CD14-positive monocyte (primary cell): ENCODE data around the gene CEP55. TPM values are rescaled to one million over a fixed set of nuclear protein-coding genes. Genes with fewer than 3 reads are reported as not detected.
A peak's percentile ranks its signal among the peaks of the same experiment; 100 is the strongest.

ENCODE experiments used
- DNase-seq, 3 donors: peaks; one replicate each; pipeline ENCODE4 v3.0.0-alpha.2; 2011 to 2022
- H2AFZ ChIP-seq: 2 replicates; pipeline ENCODE4 v1.6.0; 2012; ENCODE audit warnings: mild to moderate bottlenecking, low read depth, low read length, inconsistent platforms; ENCODE audit not compliant: insufficient read depth, poor library complexity, severe bottlenecking
- H3K27ac ChIP-seq, 2 donors: 1 replicate in 1 of 2; 2 replicates in 1 of 2; pipeline ENCODE4 v1.5.1; 2012 to 2013; ENCODE audit warnings: low read length in 2 of 2, control low read depth in 1 of 2, inconsistent platforms in 1 of 2, low read depth in 1 of 2, mild to moderate bottlenecking in 1 of 2
- H3K27me3 ChIP-seq, 2 donors: one replicate each; pipeline versions ENCODE4 v1.6.0 to v1.6.1; 2011 to 2013; ENCODE audit warnings: low read length in 2 of 2; ENCODE audit not compliant: control insufficient read depth in 2 of 2, insufficient read depth in 2 of 2
- H3K36me3 ChIP-seq, 2 donors: replicated peaks in 1 of 2; 1 replicate in 1 of 2; 2 replicates in 1 of 2; pipeline versions ENCODE4 v1.5.1 to v1.6.1; 2012 to 2013; ENCODE audit warnings: low read length in 2 of 2, control low read depth in 1 of 2, inconsistent platforms in 1 of 2, mild to moderate bottlenecking in 1 of 2; ENCODE audit not compliant: insufficient read depth in 2 of 2, control insufficient read depth in 1 of 2
- H3K4me1 ChIP-seq, 2 donors: 1 replicate in 1 of 2; 2 replicates in 1 of 2; pipeline versions ENCODE4 v1.5.1 to v1.6.1; 2012 to 2013; ENCODE audit warnings: low read length in 2 of 2, control low read depth in 1 of 2, inconsistent platforms in 1 of 2, mild to moderate bottlenecking in 1 of 2, moderate library complexity in 1 of 2; ENCODE audit not compliant: insufficient read depth in 2 of 2, control insufficient read depth in 1 of 2
- H3K4me2 ChIP-seq: replicated peaks from 2 replicates; pipeline ENCODE3; 2012; ENCODE audit warnings: low read length, moderate library complexity, mild to moderate bottlenecking; ENCODE audit not compliant: poor library complexity, severe bottlenecking; ENCODE audit errors: extremely low read depth
- H3K4me3 ChIP-seq, 3 experiments: fragments of 200-600 bp in 1 of 3; sonication (generic) in 1 of 3; replicated peaks in 1 of 3; 1 replicate in 2 of 3; 2 replicates in 1 of 3; pipeline ENCODE4 v1.5.1; 2011 to 2013; ENCODE audit warnings: low read length in 3 of 3, mild to moderate bottlenecking in 3 of 3, control low read depth in 2 of 3, low read depth in 2 of 3, inconsistent platforms in 1 of 3, moderate library complexity in 1 of 3
- H3K79me2 ChIP-seq: 2 replicates; pipeline ENCODE4 v1.6.0; 2012; ENCODE audit warnings: mild to moderate bottlenecking, control low read depth, inconsistent platforms, low read length, moderate library complexity; ENCODE audit not compliant: insufficient read depth
- H3K9ac ChIP-seq: 2 replicates; pipeline ENCODE4 v1.6.0; 2017; ENCODE audit warnings: low read length, mild to moderate bottlenecking; ENCODE audit not compliant: insufficient read depth, poor library complexity, severe bottlenecking
- H3K9me3 ChIP-seq, 2 donors: replicated peaks in 1 of 2; 1 replicate in 1 of 2; 2 replicates in 1 of 2; pipeline versions ENCODE4 v1.5.1 to v1.6.1; 2012 to 2013; ENCODE audit warnings: low read length in 2 of 2, control low read depth in 1 of 2; ENCODE audit not compliant: control insufficient read depth in 1 of 2, insufficient read depth in 1 of 2
- H4K20me1 ChIP-seq: 2 replicates; pipeline ENCODE4 v1.6.0; 2012; ENCODE audit warnings: mild to moderate bottlenecking, low read length, control low read depth, moderate library complexity; ENCODE audit not compliant: insufficient read depth
- H3K27ac Mint-ChIP-seq, 7 donors: one replicate each; pipeline ENCODE4 v1.8.0; 2020; ENCODE audit warnings: mild to moderate bottlenecking in 7 of 7, mixed read lengths in 7 of 7, moderate library complexity in 6 of 7, inconsistent platforms in 2 of 7
- H3K27me3 Mint-ChIP-seq, 3 donors: one replicate each; pipeline ENCODE4 v1.8.0; 2021 to 2022; ENCODE audit warnings: low read depth in 3 of 3, mild to moderate bottlenecking in 3 of 3, mixed read lengths in 3 of 3, moderate library complexity in 3 of 3, inconsistent platforms in 1 of 3
- H3K36me3 Mint-ChIP-seq, 2 donors: one replicate each; pipeline ENCODE4 v1.8.0; 2020; ENCODE audit warnings: mixed read lengths in 2 of 2, inconsistent platforms in 1 of 2, mild to moderate bottlenecking in 1 of 2
- H3K4me1 Mint-ChIP-seq: one replicate; pipeline ENCODE4 v1.8.0; 2020; ENCODE audit warnings: mild to moderate bottlenecking, mixed read lengths
- H3K4me3 Mint-ChIP-seq, 2 donors: one replicate each; pipeline ENCODE4 v1.8.0; 2020; ENCODE audit warnings: mild to moderate bottlenecking in 2 of 2, mixed read lengths in 2 of 2, moderate library complexity in 1 of 2
- H3K9me3 Mint-ChIP-seq, 7 donors: one replicate each; pipeline ENCODE4 v1.8.0; 2020 to 2022; ENCODE audit warnings: mixed read lengths in 7 of 7, mild to moderate bottlenecking in 6 of 7, moderate library complexity in 6 of 7, inconsistent platforms in 2 of 7
- WGBS: methylation state at CpG from one replicate; pipeline ENCODE4 v1.1.5; 2013; ENCODE audit warnings: missing lambda C conversion rate; ENCODE audit not compliant: insufficient coverage; 5-methylcytosine and 5-hydroxymethylcytosine counted together
- intact Hi-C, 2 donors: fragments of 100-400 bp; cut with micrococcal nuclease; formaldehyde crosslinking; loops; one replicate each; pipeline versions ENCODE4 v1.15.0 to v1.15.1; 2023
- polyA plus RNA-seq, 3 donors: library from polyadenylated mRNA; depleted of rRNA in 1 of 3; unstranded in 2 of 3; stranded (reverse) in 1 of 3; fragments of 300-500 nt in 2 of 3; fragments of >200 nt in 1 of 3; fragmentation: Illumina TruSeq in 2 of 3; gene quantifications; 1 replicate in 2 of 3; 2 replicates in 1 of 3; pipeline ENCODE4 v1.2.3, GENCODE V29; 2012 to 2021
- TF ChIP-seq, protein P1 (sequence below): fragments of 200-600 bp; IDR thresholded peaks from one replicate; pipeline ENCODE4 v1.8.0; 2022; ENCODE audit warnings: antibody characterized with exemption, mild to moderate bottlenecking

The CEP55 gene
- polyA plus RNA-seq, 3 donors, result 0.05 to 0.26 TPM; not detected in 1

DNA sequence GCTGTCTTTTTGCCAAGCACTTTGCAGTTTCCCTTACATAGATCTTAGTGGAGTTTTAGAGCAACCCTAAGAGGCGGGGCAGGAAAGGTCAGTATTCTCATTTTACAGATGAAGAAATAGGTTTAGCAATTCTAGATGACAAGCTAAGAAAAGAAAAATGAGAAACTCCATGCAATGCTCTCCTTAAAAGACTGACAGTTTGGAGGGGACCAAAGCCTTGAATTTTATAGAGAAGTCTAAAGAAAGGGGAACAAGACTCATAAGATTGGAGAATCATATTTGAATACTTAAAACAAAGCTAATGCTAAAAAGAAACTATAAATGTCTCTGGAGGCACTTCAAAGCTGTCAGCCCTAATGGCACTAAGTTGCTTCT is 19.6 kb downstream of the CEP55 start:
- Mint-ChIP-seq H3K4me1 (peaks cover 38% of the 10 kb centered on the region), H3K9me3 (peaks cover 0 to 6% (median 2%) of the 10 kb centered on the region in 7 donors), H3K27ac (peak overlapping the region; percentile 82 to 98 (median 91)), H3K27me3 (no peaks in the 10 kb centered on the region), H3K4me3 (peak overlapping the region; percentile 55 to 76), H3K36me3 (peaks cover 15 to 25% of the 10 kb centered on the region in 2 donors)
- Histone ChIP-seq H3K9ac (peak overlapping the region; percentile 29), H3K4me2 (peak overlapping the region; percentile 72), H3K4me1 (peaks cover 43 to 54% of the 10 kb centered on the region in 2 donors), H4K20me1 (peaks cover 3% of the 10 kb centered on the region), H2AFZ (peak overlapping the region; percentile 20), H3K4me3 (peak overlapping the region in 2 of 3 experiments; percentile 13 to 62), H3K36me3 (peaks cover 15 to 21% of the 10 kb centered on the region in 2 donors), H3K27me3 (no peaks in the 10 kb centered on the region), H3K79me2 (peaks cover 7% of the 10 kb centered on the region), H3K27ac (peak overlapping the region; percentile 21 to 87), H3K9me3 (peaks cover 0 to 1% of the 10 kb centered on the region in 2 donors)
- TF ChIP-seq, protein P1, sequence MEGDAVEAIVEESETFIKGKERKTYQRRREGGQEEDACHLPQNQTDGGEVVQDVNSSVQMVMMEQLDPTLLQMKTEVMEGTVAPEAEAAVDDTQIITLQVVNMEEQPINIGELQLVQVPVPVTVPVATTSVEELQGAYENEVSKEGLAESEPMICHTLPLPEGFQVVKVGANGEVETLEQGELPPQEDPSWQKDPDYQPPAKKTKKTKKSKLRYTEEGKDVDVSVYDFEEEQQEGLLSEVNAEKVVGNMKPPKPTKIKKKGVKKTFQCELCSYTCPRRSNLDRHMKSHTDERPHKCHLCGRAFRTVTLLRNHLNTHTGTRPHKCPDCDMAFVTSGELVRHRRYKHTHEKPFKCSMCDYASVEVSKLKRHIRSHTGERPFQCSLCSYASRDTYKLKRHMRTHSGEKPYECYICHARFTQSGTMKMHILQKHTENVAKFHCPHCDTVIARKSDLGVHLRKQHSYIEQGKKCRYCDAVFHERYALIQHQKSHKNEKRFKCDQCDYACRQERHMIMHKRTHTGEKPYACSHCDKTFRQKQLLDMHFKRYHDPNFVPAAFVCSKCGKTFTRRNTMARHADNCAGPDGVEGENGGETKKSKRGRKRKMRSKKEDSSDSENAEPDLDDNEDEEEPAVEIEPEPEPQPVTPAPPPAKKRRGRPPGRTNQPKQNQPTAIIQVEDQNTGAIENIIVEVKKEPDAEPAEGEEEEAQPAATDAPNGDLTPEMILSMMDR, result no peak
- no CpG with 5 or more reads among the region's 1 CpG for WGBS
- intact Hi-C loops, result loop anchor here in 1 of 2 donors (10.0 kb wide), 1 partner anchor 831 kb away; the partner anchor contains the start of gene HHEX
- DNase-seq, result peak; percentile 33 to 64 (median 36)

DNA sequence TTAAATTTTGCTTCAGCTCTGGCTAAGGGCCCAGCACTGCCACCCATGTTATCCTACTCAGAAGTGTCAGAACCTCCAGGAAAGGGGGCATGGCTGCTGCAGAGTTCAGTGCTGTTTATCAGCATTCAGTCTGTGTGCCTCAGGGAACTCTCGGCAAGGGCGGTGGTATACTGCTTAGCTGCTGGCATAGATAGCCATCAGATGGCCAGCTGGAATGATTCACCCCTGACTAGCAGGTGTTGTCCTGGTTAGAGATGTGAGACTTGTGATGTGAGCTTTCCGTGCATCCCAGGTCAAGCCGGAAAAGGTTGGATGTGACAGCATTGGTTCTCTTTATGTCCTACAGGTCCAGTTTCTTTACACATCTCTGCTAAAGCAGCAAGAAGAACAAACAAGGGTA is 22.1 kb downstream of the CEP55 start:
- DNase-seq, result no peak
- Histone ChIP-seq H2AFZ (no peak overlapping the region), H3K36me3 (peaks cover 17 to 25% of the 10 kb centered on the region in 2 donors), H3K79me2 (peaks cover 2% of the 10 kb centered on the region), H3K4me1 (peaks cover 43 to 48% of the 10 kb centered on the region in 2 donors), H3K27ac (peak overlapping the region in 1 of 2 donors; percentile 87), H3K9ac (no peak overlapping the region), H3K4me3 (no peak overlapping the region), H3K27me3 (no peaks in the 10 kb centered on the region), H3K4me2 (no peak overlapping the region), H4K20me1 (peaks cover 3% of the 10 kb centered on the region), H3K9me3 (peaks cover 0 to 5% of the 10 kb centered on the region in 2 donors)
- no peaks in the 10 kb centered on the region for H3K27me3 Mint-ChIP-seq
- peaks cover 38% of the 10 kb centered on the region for H3K4me1 Mint-ChIP-seq
- H3K27ac Mint-ChIP-seq, result peak overlapping the region in 2 of 7 donors; percentile 15 to 46
- peaks cover 31 to 42% of the 10 kb centered on the region in 2 donors for H3K36me3 Mint-ChIP-seq
- H3K4me3 Mint-ChIP-seq, result no peak overlapping the region
- peaks cover 2 to 16% (median 8%) of the 10 kb centered on the region in 7 donors for H3K9me3 Mint-ChIP-seq
- intact Hi-C loops, result loop anchor here in 1 of 2 donors (10.0 kb wide), 1 partner anchor 834 kb away; the partner anchor contains the start of gene HHEX
- WGBS, result 100% methylated on average over 2 of the region's 4 CpGs
- TF ChIP-seq, protein P1, result no peak
